WTC11 (cell line): ENCODE data around the gene ASTN2. TPM values are rescaled to one million over a fixed set of nuclear protein-coding genes. Genes with fewer than 3 reads are reported as not detected.

Source experiments
- ATAC-seq: fragments of 200-7000 bp; cut with Tn5 transposase; 2 replicates; pipeline ENCODE4 v1.10.0; 2021; ENCODE audit warnings: mild to moderate bottlenecking, moderate library complexity
- CTCF ChIA-PET: fragments of 300-600 bp; sonication (Branson Sonifier 250); formaldehyde crosslinking; loops from one replicate; lab custom pipeline; 2021; ENCODE audit warnings: antibody characterized with exemption; lab: Charles Lee
- POLR2A ChIA-PET: fragments of 350-600 bp; sonication (Branson Sonifier 250); formaldehyde crosslinking; loops from one replicate; lab custom pipeline; 2021; ENCODE audit warnings: antibody characterized with exemption; lab: Charles Lee
- DNase-seq: peaks from one replicate; pipeline ENCODE4 v3.0.0; 2021; ENCODE audit warnings: low spot score
- H3K27ac Mint-ChIP-seq: 2 replicates; pipeline ENCODE4 v1.8.0; 2021; ENCODE audit warnings: mixed read lengths
- H3K27me3 Mint-ChIP-seq: 2 replicates; pipeline ENCODE4 v1.8.0; 2021; ENCODE audit warnings: low read depth, mild to moderate bottlenecking, moderate library complexity, mixed read lengths
- H3K36me3 Mint-ChIP-seq: 2 replicates; pipeline ENCODE4 v1.8.0; 2021; ENCODE audit warnings: mixed read lengths
- H3K4me1 Mint-ChIP-seq: 2 replicates; pipeline ENCODE4 v1.8.0; 2022; ENCODE audit warnings: mixed read lengths
- H3K4me3 Mint-ChIP-seq: 2 replicates; pipeline ENCODE4 v1.8.0; 2021; ENCODE audit warnings: mild to moderate bottlenecking, moderate library complexity, mixed read lengths
- H3K9me3 Mint-ChIP-seq: 2 replicates; pipeline ENCODE4 v1.8.0; 2021; ENCODE audit warnings: mixed read lengths
- AR ChIP-seq: fragments of 250-450 bp; sonication (Bioruptor Pico); IDR thresholded peaks from 2 replicates; pipeline ENCODE4 v1.9.0; 2021; ENCODE audit warnings: mild to moderate bottlenecking
- CREB1 ChIP-seq: sonication (generic); formaldehyde crosslinking; IDR thresholded peaks from 2 replicates; pipeline ENCODE4 v1.8.0; 2023; ENCODE audit warnings: mild to moderate bottlenecking, missing genetic modification reagents
- E2F1 ChIP-seq: sonication (generic); formaldehyde crosslinking; IDR thresholded peaks from 2 replicates; pipeline ENCODE4 v1.8.0; 2022; ENCODE audit warnings: mild to moderate bottlenecking, missing genetic modification reagents
- E2F4 ChIP-seq: sonication (generic); formaldehyde crosslinking; IDR thresholded peaks from 2 replicates; pipeline ENCODE4 v1.8.1; 2022; ENCODE audit warnings: low read depth, mild to moderate bottlenecking, moderate library complexity, missing genetic modification reagents, borderline replicate concordance
- ELF4 ChIP-seq: sonication (generic); formaldehyde crosslinking; IDR thresholded peaks from 2 replicates; pipeline ENCODE4 v1.8.1; 2022; ENCODE audit warnings: low read depth, mild to moderate bottlenecking, moderate library complexity, missing genetic modification reagents
- EMX1 ChIP-seq: fragments of 250-450 bp; sonication (Bioruptor Pico); IDR thresholded peaks from 2 replicates; pipeline ENCODE4 v1.8.0; 2021; ENCODE audit warnings: mild to moderate bottlenecking
- ESRRA ChIP-seq: sonication (generic); formaldehyde crosslinking; IDR thresholded peaks from 2 replicates; pipeline ENCODE4 v1.8.1; 2022; ENCODE audit warnings: mild to moderate bottlenecking, missing genetic modification reagents, borderline replicate concordance
- GRHL2 ChIP-seq: fragments of 250-450 bp; sonication (Bioruptor Pico); IDR thresholded peaks from 2 replicates; pipeline ENCODE4 v1.8.0; 2022; ENCODE audit warnings: mild to moderate bottlenecking, moderate library complexity; ENCODE audit not compliant: insufficient replicate concordance, severe bottlenecking
- JAZF1 ChIP-seq: fragments of 250-450 bp; sonication (Bioruptor Pico); IDR thresholded peaks from 2 replicates; pipeline ENCODE4 v1.9.0; 2021; ENCODE audit warnings: moderate library complexity, mild to moderate bottlenecking, inconsistent platforms
- JUN ChIP-seq: sonication (generic); formaldehyde crosslinking; IDR thresholded peaks from 2 replicates; pipeline ENCODE4 v1.8.0; 2023; ENCODE audit warnings: mild to moderate bottlenecking, missing genetic modification reagents
- NFYB ChIP-seq: sonication (generic); formaldehyde crosslinking; conservative IDR thresholded peaks from 2 replicates; pipeline ENCODE4 v1.8.0; 2022; ENCODE audit warnings: low read depth, missing genetic modification reagents
- NR3C1 ChIP-seq: sonication (generic); formaldehyde crosslinking; conservative IDR thresholded peaks from 2 replicates; pipeline ENCODE4 v1.8.1; 2023; ENCODE audit warnings: low read depth, mild to moderate bottlenecking, missing genetic modification reagents
- OVOL2 ChIP-seq: fragments of 250-450 bp; sonication (Bioruptor Pico); IDR thresholded peaks from 2 replicates; pipeline ENCODE4 v1.9.0; 2021; ENCODE audit warnings: mild to moderate bottlenecking, borderline replicate concordance
- RORB ChIP-seq: fragments of 250-450 bp; sonication (Bioruptor Pico); IDR thresholded peaks from 2 replicates; pipeline ENCODE4 v1.9.0; 2021; ENCODE audit warnings: mild to moderate bottlenecking
- SMAD4 ChIP-seq: sonication (generic); formaldehyde crosslinking; IDR thresholded peaks from 2 replicates; pipeline ENCODE4 v1.8.0; 2022; ENCODE audit warnings: mild to moderate bottlenecking, missing genetic modification reagents
- SP1 ChIP-seq: sonication (generic); formaldehyde crosslinking; conservative IDR thresholded peaks from 2 replicates; pipeline ENCODE4 v1.8.1; 2022; ENCODE audit warnings: missing genetic modification reagents
- STAT6 ChIP-seq: sonication (generic); formaldehyde crosslinking; conservative IDR thresholded peaks from 2 replicates; pipeline ENCODE4 v1.8.1; 2023; ENCODE audit warnings: mild to moderate bottlenecking, low read depth, missing genetic modification reagents, moderate library complexity
- ZBTB43 ChIP-seq: sonication (generic); formaldehyde crosslinking; IDR thresholded peaks from 2 replicates; pipeline ENCODE4 v1.8.1; 2023; ENCODE audit warnings: mild to moderate bottlenecking, missing genetic modification reagents
- ZNF138 ChIP-seq: sonication (generic); formaldehyde crosslinking; conservative IDR thresholded peaks from 2 replicates; pipeline ENCODE4 v1.8.1; 2022; ENCODE audit warnings: mild to moderate bottlenecking, moderate library complexity, missing genetic modification reagents
- ZNF317 ChIP-seq: sonication (generic); formaldehyde crosslinking; IDR thresholded peaks from 2 replicates; pipeline ENCODE4 v1.8.1; 2023; ENCODE audit warnings: low read depth, mild to moderate bottlenecking, moderate library complexity, missing genetic modification reagents, borderline replicate concordance
- total RNA-seq: library from RNA; stranded (reverse); gene quantifications from 3 replicates; pipeline ENCODE4 v1.2.3, GENCODE V29; 2021

ASTN2 gene
- total RNA-seq, 1 experiment from 2014 or later: 16.2 TPM

- TF ChIP-seq OVOL2 (CRISPR knock-in tag) (no peak), CREB1 (CRISPR knock-in tag) (no peak), ELF4 (CRISPR knock-in tag) (no peak), ZNF138 (no peak)
- no peaks in the 10 kb centered on the region for H3K36me3 Mint-ChIP-seq
- no peak for DNase-seq
- H3K4me1 Mint-ChIP-seq: peaks cover 24% of the 10 kb centered on the region
- peak; percentile 5; the same call in 1 of the 2 replicates for ATAC-seq
- POLR2A ChIA-PET: interaction anchor here (1.0 kb wide), 1 partner anchor 124 kb away, joined by 4 read pairs; no protein-coding TSS in a partner anchor
- no peaks in the 10 kb centered on the region for H3K9me3 Mint-ChIP-seq
- H3K27me3 Mint-ChIP-seq: no peaks in the 10 kb centered on the region
- CTCF ChIA-PET: interaction anchor here (0.6 to 8.3 kb wide), 24 partner anchors 10 to 751 kb away, joined by 3 to 272 read pairs (median 4); no protein-coding TSS in a partner anchor
- no peak overlapping the region for H3K27ac Mint-ChIP-seq
- no peak overlapping the region for H3K4me3 Mint-ChIP-seq
Observed at GRCh38 chr9:116736399-116737151, 678.3 kb downstream of the ASTN2 start.

- ChIA-PET POLR2A (no interaction called here), CTCF (interaction anchor here (1.3 kb wide), 1 partner anchor 127 kb away, joined by 6 read pairs; no protein-coding TSS in a partner anchor)
- ATAC-seq (no peak), DNase-seq (no peak)
- H3K27ac Mint-ChIP-seq: no peak overlapping the region
- H3K9me3 Mint-ChIP-seq: no peaks in the 10 kb centered on the region
- no peaks in the 10 kb centered on the region for H3K27me3 Mint-ChIP-seq
- TF ChIP-seq ZNF317 (CRISPR knock-in tag): no peak
- no peak for TF ChIP-seq SMAD4 (CRISPR knock-in tag)
- TF ChIP-seq ZBTB43 (CRISPR knock-in tag): no peak
- TF ChIP-seq ESRRA: no peak
- no peak for TF ChIP-seq SP1
- TF ChIP-seq RORB (CRISPR knock-in tag): no peak
- no peak for TF ChIP-seq STAT6 (CRISPR knock-in tag)
- TF ChIP-seq NR3C1 (CRISPR knock-in tag): no peak
- TF ChIP-seq GRHL2 (CRISPR knock-in tag): no peak
- TF ChIP-seq JUN (CRISPR knock-in tag): no peak
- TF ChIP-seq E2F4 (CRISPR knock-in tag): no peak
- no peak for TF ChIP-seq NFYB
- TF ChIP-seq AR (CRISPR knock-in tag): no peak
- no peak for TF ChIP-seq EMX1
- no peak for TF ChIP-seq JAZF1 (CRISPR knock-in tag)
- TF ChIP-seq E2F1 (CRISPR knock-in tag): no peak
- no peaks in the 10 kb centered on the region for H3K36me3 Mint-ChIP-seq
- no peak overlapping the region for H3K4me3 Mint-ChIP-seq
- peaks cover 7% of the 10 kb centered on the region for H3K4me1 Mint-ChIP-seq
Observed at GRCh38 chr9:116733010-116733641, 681.7 kb downstream of the ASTN2 start.
